KOPT-K1 (cell line): ENCODE measurements around the gene SLC13A4.
"Not testable (repeated sequence)": the region's sequence is repeated elsewhere in the genome, so short reads cannot be mapped to it uniquely, and the experiment has no call there.

Experiments used
- H3K27ac ChIP-seq: fragments of 200-600 bp; sonication (generic); 2 replicates; pipeline ENCODE4 v1.5.1; 2016; ENCODE audit warnings: antibody characterized with exemption, mild to moderate bottlenecking, low read depth, low read length; ENCODE audit not compliant: poor library complexity, severe bottlenecking
- H3K36me3 ChIP-seq: fragments of 200-600 bp; sonication (generic); 2 replicates; pipeline ENCODE4 v1.5.1; 2017; ENCODE audit warnings: antibody characterized with exemption, mild to moderate bottlenecking, low read length, moderate library complexity; ENCODE audit not compliant: insufficient read depth
- H3K9me3 ChIP-seq: fragments of 200-600 bp; sonication (generic); 2 replicates; pipeline ENCODE4 v1.5.1; 2017; ENCODE audit warnings: antibody characterized with exemption, low read length, mild to moderate bottlenecking; ENCODE audit not compliant: insufficient read depth, poor library complexity, severe bottlenecking

SLC13A4 gene

GRCh38 chr7:135704698-135705097 is 23.3 kb downstream of the SLC13A4 start:
- no peaks in the 10 kb centered on the region for H3K36me3 ChIP-seq
- H3K9me3 ChIP-seq, result no peaks in the 10 kb centered on the region
- no peak overlapping the region for H3K27ac ChIP-seq

GRCh38 chr7:135704074-135704473 is 23.9 kb downstream of the SLC13A4 start:
- Histone ChIP-seq H3K36me3 (no peaks in the 10 kb centered on the region), H3K9me3 (no peaks in the 10 kb centered on the region), H3K27ac (no peak overlapping the region)

- no peaks in the 10 kb centered on the region for H3K9me3 ChIP-seq
- H3K36me3 ChIP-seq, result 0 out of 2 replicates have a peak, but pooled peaks cover 4% of the 10 kb centered on the region
- no peak overlapping the region for H3K27ac ChIP-seq
Observed at GRCh38 chr7:135697276-135698049, 30.5 kb downstream of the SLC13A4 start.

- Histone ChIP-seq H3K27ac (no peak overlapping the region), H3K9me3 (no peaks in the 10 kb centered on the region), H3K36me3 (0 out of 2 replicates have a peak, but pooled peaks cover 21% of the 10 kb centered on the region)
Observed at GRCh38 chr7:135693558-135693957, 34.4 kb downstream of the SLC13A4 start.

GRCh38 chr7:135692606-135693005 is 35.4 kb downstream of the SLC13A4 start:
- H3K27ac ChIP-seq, H3K9me3 ChIP-seq: not testable (repeated sequence)
- H3K36me3 ChIP-seq, result 0 out of 2 replicates have a peak, but pooled peaks cover 21% of the 10 kb centered on the region

- Histone ChIP-seq H3K36me3 (0 out of 2 replicates have a peak, but pooled peaks cover 21% of the 10 kb centered on the region), H3K9me3 (no peaks in the 10 kb centered on the region), H3K27ac (no peak overlapping the region)
Observed at GRCh38 chr7:135692055-135692454, 35.9 kb downstream of the SLC13A4 start.

- Histone ChIP-seq H3K27ac (no peak overlapping the region), H3K36me3 (0 out of 2 replicates have a peak, but pooled peaks cover 21% of the 10 kb centered on the region), H3K9me3 (no peaks in the 10 kb centered on the region)
Observed at GRCh38 chr7:135690566-135690965, 37.4 kb downstream of the SLC13A4 start.

- 0 out of 2 replicates have a peak, but pooled peaks cover 17% of the 10 kb centered on the region for H3K36me3 ChIP-seq
- no peak overlapping the region for H3K27ac ChIP-seq
- H3K9me3 ChIP-seq, result no peaks in the 10 kb centered on the region
Observed at GRCh38 chr7:135687466-135687865, 40.5 kb downstream of the SLC13A4 start.

GRCh38 chr7:135685306-135686084 is 42.5 kb downstream of the SLC13A4 start:
- no peaks in the 10 kb centered on the region for H3K9me3 ChIP-seq
- H3K27ac ChIP-seq, result no peak overlapping the region
- H3K36me3 ChIP-seq, result 0 out of 2 replicates have a peak, but pooled peaks cover 11% of the 10 kb centered on the region

GRCh38 chr7:135684699-135685098 is 43.3 kb downstream of the SLC13A4 start:
- H3K27ac ChIP-seq, result no peak overlapping the region

GRCh38 chr7:135684136-135684535 is 43.9 kb downstream of the SLC13A4 start:
- H3K9me3 ChIP-seq, result no peaks in the 10 kb centered on the region
- 0 out of 2 replicates have a peak, but pooled peaks cover 6% of the 10 kb centered on the region for H3K36me3 ChIP-seq
- H3K27ac ChIP-seq, result no peak overlapping the region

More at GRCh38 chr7:135684699-135685098, 43.3 kb downstream of the SLC13A4 start:
- Histone ChIP-seq H3K36me3 (0 out of 2 replicates have a peak, but pooled peaks cover 11% of the 10 kb centered on the region), H3K9me3 (no peaks in the 10 kb centered on the region)

- no peak overlapping the region for H3K27ac ChIP-seq
- H3K9me3 ChIP-seq, result no peaks in the 10 kb centered on the region
- 0 out of 2 replicates have a peak, but pooled peaks cover 5% of the 10 kb centered on the region for H3K36me3 ChIP-seq
Observed at GRCh38 chr7:135683609-135684008, 44.4 kb downstream of the SLC13A4 start.

GRCh38 chr7:135682191-135682590 is 45.8 kb downstream of the SLC13A4 start:
- Histone ChIP-seq H3K9me3 (no peaks in the 10 kb centered on the region), H3K36me3 (peaks cover 15% of the 10 kb centered on the region; the same call in 1 of the 2 replicates), H3K27ac (no peak overlapping the region)

- Histone ChIP-seq H3K9me3 (no peaks in the 10 kb centered on the region), H3K36me3 (peaks cover 18% of the 10 kb centered on the region; the same call in 1 of the 2 replicates), H3K27ac (no peak overlapping the region)
Observed at GRCh38 chr7:135681762-135682161, 46.2 kb downstream of the SLC13A4 start.
